IPS DF 6.9 (cell line): ENCODE measurements around the gene PCDHA8.
A peak's percentile ranks its signal among the peaks of the same experiment; 100 is the strongest.
"Not testable (repeated sequence)": the region's sequence is repeated elsewhere in the genome, so short reads cannot be mapped to it uniquely, and the experiment has no call there.

Source experiments
- DNase-seq: peaks from one replicate; pipeline ENCODE4 v3.0.0-alpha.2; 2013; ENCODE audit warnings: low read depth, low spot score
- H3K27ac ChIP-seq: one replicate; pipeline ENCODE4 v1.5.1; 2013; ENCODE audit warnings: low read length, control low read depth
- H3K27me3 ChIP-seq: 2 replicates; pipeline ENCODE4 v1.6.1; 2013; ENCODE audit warnings: mild to moderate bottlenecking, low read length; ENCODE audit not compliant: control insufficient read depth, insufficient read depth
- H3K36me3 ChIP-seq: 2 replicates; pipeline ENCODE4 v1.6.1; 2013; ENCODE audit warnings: low read length; ENCODE audit not compliant: control insufficient read depth, insufficient read depth
- H3K4me1 ChIP-seq: 2 replicates; pipeline ENCODE4 v1.6.1; 2013; ENCODE audit warnings: low read length; ENCODE audit not compliant: control insufficient read depth, insufficient read depth
- H3K4me3 ChIP-seq: 2 replicates; pipeline ENCODE4 v1.5.1; 2013; ENCODE audit warnings: mild to moderate bottlenecking, low read length
- H3K9me3 ChIP-seq: 2 replicates; pipeline ENCODE4 v1.6.1; 2013; ENCODE audit warnings: low read length, inconsistent platforms; ENCODE audit not compliant: control insufficient read depth, insufficient read depth
- WGBS: extraction: QIAGEN DNeasy Blood & Tissue Kit; methylation state at CpG from one replicate; pipeline ENCODE4 v1.1.7; 2013; ENCODE audit warnings: mixed read lengths, missing lambda C conversion rate; ENCODE audit not compliant: insufficient read length, insufficient coverage; 5-methylcytosine and 5-hydroxymethylcytosine counted together

PCDHA8 gene

GRCh38 chr5:140876541-140877261 is 35.7 kb downstream of the PCDHA8 start:
- not testable (repeated sequence) for H3K4me3 ChIP-seq, DNase-seq, H3K4me1 ChIP-seq, H3K36me3 ChIP-seq, H3K27me3 ChIP-seq, H3K27ac ChIP-seq, H3K9me3 ChIP-seq
- no CpG with 5 or more reads among the region's 80 CpGs for WGBS

GRCh38 chr5:140877262-140877581 is 36.2 kb downstream of the PCDHA8 start:
- Histone ChIP-seq H3K36me3 (peaks cover 4% of the 10 kb centered on the region; the same call in 1 of the 2 replicates), H3K27me3 (no peaks in the 10 kb centered on the region), H3K9me3 (no peaks in the 10 kb centered on the region), H3K27ac (no peak overlapping the region), H3K4me1 (peaks cover 2% of the 10 kb centered on the region; the same call in 1 of the 2 replicates), H3K4me3 (no peak overlapping the region)
- DNase-seq, result no peak
- WGBS, result no CpG with 5 or more reads among the region's 37 CpGs

GRCh38 chr5:140881889-140882590 is 41.1 kb downstream of the PCDHA8 start, which contains the start of gene PCDHA13:
TSS of gene PCDHA13 (plus strand) at chr5:140882124. CDS start at chr5:140882269, 145 bp downstream.
- H3K27ac ChIP-seq, result no peak within 1 kb of the TSS
- peaks cover 2% of the 10 kb centered on the region; the same call in 1 of the 2 replicates for H3K4me1 ChIP-seq
- DNase-seq, result no peak
- H3K36me3 ChIP-seq, result peaks cover 7% of the 10 kb centered on the region
- H3K4me3 ChIP-seq, result peak within 1 kb of the TSS; percentile 33; the same call in 1 of the 2 replicates
- WGBS, result no CpG with 5 or more reads among the region's 35 CpGs
- no peaks in the 10 kb centered on the region for H3K27me3 ChIP-seq
- H3K9me3 ChIP-seq, result no peaks in the 10 kb centered on the region

GRCh38 chr5:140882591-140882899 is 41.6 kb downstream of the PCDHA8 start:
- no peaks in the 10 kb centered on the region for H3K27me3 ChIP-seq
- peak overlapping the region; percentile 33; the same call in 1 of the 2 replicates for H3K4me3 ChIP-seq
- peak; percentile 27 for DNase-seq
- H3K4me1 ChIP-seq, result no peaks in the 10 kb centered on the region
- no peaks in the 10 kb centered on the region for H3K9me3 ChIP-seq
- no peak overlapping the region for H3K27ac ChIP-seq
- peaks cover 3% of the 10 kb centered on the region for H3K36me3 ChIP-seq
- no CpG with 5 or more reads among the region's 12 CpGs for WGBS

- no peak overlapping the region for H3K27ac ChIP-seq
- H3K4me3 ChIP-seq, result no peak overlapping the region
- H3K4me1 ChIP-seq, result no peaks in the 10 kb centered on the region
- peaks cover 3% of the 10 kb centered on the region; the same call in 1 of the 2 replicates for H3K36me3 ChIP-seq
- no peaks in the 10 kb centered on the region for H3K9me3 ChIP-seq
- no CpG with 5 or more reads among the region's 41 CpGs for WGBS
- H3K27me3 ChIP-seq, result no peaks in the 10 kb centered on the region
- no peak for DNase-seq
Observed at GRCh38 chr5:140883373-140883772, 42.4 kb downstream of the PCDHA8 start.

GRCh38 chr5:140883927-140884697 is 43.1 kb downstream of the PCDHA8 start:
- no peak overlapping the region for H3K4me3 ChIP-seq
- WGBS, result no CpG with 5 or more reads among the region's 79 CpGs
- H3K27me3 ChIP-seq, result no peaks in the 10 kb centered on the region
- no peaks in the 10 kb centered on the region for H3K9me3 ChIP-seq
- no peaks in the 10 kb centered on the region for H3K4me1 ChIP-seq
- H3K36me3 ChIP-seq, result peaks cover 3% of the 10 kb centered on the region; the same call in 1 of the 2 replicates
- no peak for DNase-seq
- no peak overlapping the region for H3K27ac ChIP-seq
